Right lung (tissue), 10 donors: ENCODE measurements around the gene SOS2. TPM values are rescaled to one million over a fixed set of nuclear protein-coding genes. Genes with fewer than 3 reads are reported as not detected.
A peak's percentile ranks its signal among the peaks of the same experiment; 100 is the strongest.

Source experiments
- DNase-seq, 2 donors: peaks; one replicate each; pipeline ENCODE4 v3.0.0-alpha.2; 2013
- long read RNA-seq, 8 donors: transcript quantifications; one replicate each; lab custom pipeline, GENCODE V29; 2026
- polyA plus RNA-seq, 5 donors: library from polyadenylated mRNA; unstranded; fragments of 120-200 nt; gene quantifications; one replicate each; pipeline versions ENCODE4 v1.2.1 to v1.2.3, GENCODE V29; 2013; ENCODE audit warnings: inconsistent platforms in 1 of 5, low replicate concordance in 1 of 5; ENCODE audit not compliant: insufficient read length in 5 of 5, insufficient read depth in 1 of 5

Gene SOS2
- polyA plus RNA-seq, result 10 to 100 TPM; 26.7 to 42.3 (median 36.7) TPM
- long read RNA-seq, donor 1, partial matches to known transcripts, result 17 of 17 reads
- long read RNA-seq, donor 1, other reads (novel, unspliced or antisense), result 0 of 17 reads
- long read RNA-seq, donor 2, result 0 reads
- long read RNA-seq, donor 3, result 0 reads
- long read RNA-seq, donor 4, result 0 reads
- long read RNA-seq, donor 5, result 0 reads
- long read RNA-seq, donor 6, full-length matches to known transcripts, result 3 of 3 reads
- long read RNA-seq, donor 6, partial matches to known transcripts, result 0 of 3 reads
- long read RNA-seq, donor 6, other reads (novel, unspliced or antisense), result 0 of 3 reads
- long read RNA-seq, donor 7, full-length matches to known transcripts, result 1 of 1 reads
- long read RNA-seq, donor 7, partial matches to known transcripts, result 0 of 1 reads
- long read RNA-seq, donor 7, other reads (novel, unspliced or antisense), result 0 of 1 reads
- long read RNA-seq, donor 8, result 0 reads

- peak; percentile 92 for DNase-seq
These were observed at the start of gene SOS2 for GRCh38 chr14:50231475-50232275. Gene SOS2, minus strand, starts transcription at chr14:50231578. Its CDS starts 295 bp downstream, at chr14:50231283.

GRCh38 chr14:50272498-50272897 is 41.1 kb upstream of the SOS2 start:
- DNase-seq, result no peak

- DNase-seq, result no peak
These were observed 39.6 kb upstream of the SOS2 start for GRCh38 chr14:50270932-50271331.

- no peak for DNase-seq
These were observed 33.7 kb upstream of the SOS2 start for GRCh38 chr14:50265029-50265428.

GRCh38 chr14:50263321-50263720 is 31.9 kb upstream of the SOS2 start:
- DNase-seq, result no peak

GRCh38 chr14:50262865-50263264 is 31.5 kb upstream of the SOS2 start:
- no peak for DNase-seq

- DNase-seq, result peak in 1 of 2 donors; percentile 2
These were observed 29.1 kb upstream of the SOS2 start for GRCh38 chr14:50260511-50260910.

GRCh38 chr14:50260072-50260471 is 28.7 kb upstream of the SOS2 start:
- no peak for DNase-seq

- DNase-seq, result no peak
These were observed 26.4 kb upstream of the SOS2 start for GRCh38 chr14:50257732-50258131.

- no peak for DNase-seq
These were observed 22.9 kb upstream of the SOS2 start for GRCh38 chr14:50254248-50254647.

- no peak for DNase-seq
These were observed 17.9 kb upstream of the SOS2 start for GRCh38 chr14:50249136-50249775.

GRCh38 chr14:50247245-50247644 is 15.9 kb upstream of the SOS2 start:
- DNase-seq, result no peak

GRCh38 chr14:50242566-50243310 is 11.4 kb upstream of the SOS2 start:
- DNase-seq, result no peak

GRCh38 chr14:50242096-50242495 is 10.7 kb upstream of the SOS2 start:
- DNase-seq, result no peak

- DNase-seq, result no peak
These were observed 6.0 kb upstream of the SOS2 start for GRCh38 chr14:50237427-50237826.

GRCh38 chr14:50233951-50234250 is 2.5 kb upstream of the SOS2 start:
- DNase-seq, result no peak

- DNase-seq, result no peak
These were observed 2.0 kb upstream of the SOS2 start for GRCh38 chr14:50233166-50233950.

- DNase-seq, result no peak
These were observed 881 bp upstream of the SOS2 start for GRCh38 chr14:50232276-50232642.

- peak; percentile 68 to 71 for DNase-seq
These were observed 490 bp downstream of the SOS2 start for GRCh38 chr14:50230701-50231474.

GRCh38 chr14:50230401-50230700 is 1.0 kb downstream of the SOS2 start:
- DNase-seq, result no peak
